Erythroblast (primary cell): ENCODE measurements around the gene MBOAT7.

Experiments
- GATA1 ChIP-seq: IDR thresholded peaks from 2 replicates; pipeline ENCODE4 v1.6.1; 2011; ENCODE audit warnings: low read depth, mild to moderate bottlenecking, control low read depth, low read length, moderate library complexity
- POLR2A ChIP-seq: IDR thresholded peaks from 2 replicates; pipeline ENCODE4 v1.6.1; 2011; ENCODE audit warnings: mild to moderate bottlenecking, low read length

- no peak for TF ChIP-seq POLR2A
- TF ChIP-seq GATA1 = no peak
These were observed 65.0 kb downstream of the MBOAT7 start for GRCh38 chr19:54124393-54124792.
